Testis (tissue), 3 donors: ENCODE data around the gene PLXNA1. TPM values are rescaled to one million over a fixed set of nuclear protein-coding genes. Genes with fewer than 3 reads are reported as not detected.

Source experiments
- DNase-seq: peaks from one replicate; pipeline ENCODE4 v3.0.0-alpha.2; 2019
- H3K27ac ChIP-seq, 2 donors: fragments of 200-600 bp; sonication (generic); one replicate each; pipeline ENCODE4 v1.5.1; 2019
- H3K27me3 ChIP-seq: fragments of 200-600 bp; sonication (generic); one replicate; pipeline ENCODE4 v1.5.1; 2019
- H3K36me3 ChIP-seq: fragments of 200-600 bp; sonication (generic); one replicate; pipeline ENCODE4 v1.5.1; 2017; ENCODE audit warnings: low read depth; ENCODE audit errors: missing control alignments
- H3K4me1 ChIP-seq: fragments of 200-600 bp; sonication (generic); one replicate; pipeline ENCODE4 v1.5.1; 2019
- H3K4me3 ChIP-seq, 2 donors: fragments of 200-600 bp; sonication (generic); one replicate each; pipeline ENCODE4 v1.5.1; 2017 to 2019
- H3K9me3 ChIP-seq: fragments of 200-600 bp; sonication (generic); one replicate; pipeline ENCODE4 v1.5.1; 2017
- CTCF ChIP-seq, 3 experiments: fragments of 450-650 bp in 2 of 3; fragments of 200-600 bp in 1 of 3; sonication (generic) in 1 of 3; IDR thresholded peaks; one replicate each; pipeline ENCODE4 v1.5.1; 2016 to 2019; ENCODE audit warnings: antibody characterized with exemption in 3 of 3, mild to moderate bottlenecking in 2 of 3, moderate library complexity in 1 of 3
- POLR2A ChIP-seq: fragments of 450-650 bp; IDR thresholded peaks from one replicate; pipeline ENCODE4 v1.6.1; 2017; ENCODE audit warnings: antibody characterized with exemption, mild to moderate bottlenecking, moderate library complexity
- WGBS, 2 donors: methylation state at CpG; one replicate each; pipeline ENCODE4 v1.1.5; 2018; 5-methylcytosine and 5-hydroxymethylcytosine counted together
- intact Hi-C: fragments of 100-400 bp; cut with DNase I; formaldehyde crosslinking; loops from one replicate; pipeline ENCODE4 v1.15.1; 2023; ENCODE audit warnings: low total_unique reads
- polyA plus RNA-seq: library from polyadenylated mRNA; stranded (reverse); fragments of 350-450 nt; fragmentation: Illumina TruSeq; extraction: RNeasy Lipid Tissue Mini Kit (QIAGEN cat#74804); gene quantifications from one replicate; pipeline ENCODE4 v1.2.3, GENCODE V29; 2014; ENCODE audit warnings: low read depth, low replicate concordance; ENCODE audit not compliant: insufficient read depth
- total RNA-seq, 2 donors: library from RNA; depleted of rRNA; stranded (reverse); fragments of >200 nt; gene quantifications; one replicate each; pipeline ENCODE4 v1.2.3, GENCODE V29; 2016

The PLXNA1 gene
- total and polyA plus RNA-seq, 3 donors from 2014 or later = 29.3 to 79.7 (median 65.8) TPM

- WGBS, 2 donors = 71 to 98% methylated on average over 5 of the region's 5 CpGs
- no peak for DNase-seq
- no peaks in the 10 kb centered on the region for H3K27me3 ChIP-seq
- H3K27ac ChIP-seq = no peak overlapping the region
- H3K4me3 ChIP-seq = no peak overlapping the region
- TF ChIP-seq CTCF (IDR thresholded peaks at IDR 0.05) (no peak), POLR2A (no peak)
- intact Hi-C loops = loop anchor here (10.0 kb wide), 1 partner anchor 554 kb away; no protein-coding TSS in a partner anchor
- peaks cover 22% of the 10 kb centered on the region for H3K4me1 ChIP-seq
- no peaks in the 10 kb centered on the region for H3K36me3 ChIP-seq
- no peaks in the 10 kb centered on the region for H3K9me3 ChIP-seq
Observed at GRCh38 chr3:126990890-126991289, 8.0 kb downstream of the PLXNA1 start.

DNA sequence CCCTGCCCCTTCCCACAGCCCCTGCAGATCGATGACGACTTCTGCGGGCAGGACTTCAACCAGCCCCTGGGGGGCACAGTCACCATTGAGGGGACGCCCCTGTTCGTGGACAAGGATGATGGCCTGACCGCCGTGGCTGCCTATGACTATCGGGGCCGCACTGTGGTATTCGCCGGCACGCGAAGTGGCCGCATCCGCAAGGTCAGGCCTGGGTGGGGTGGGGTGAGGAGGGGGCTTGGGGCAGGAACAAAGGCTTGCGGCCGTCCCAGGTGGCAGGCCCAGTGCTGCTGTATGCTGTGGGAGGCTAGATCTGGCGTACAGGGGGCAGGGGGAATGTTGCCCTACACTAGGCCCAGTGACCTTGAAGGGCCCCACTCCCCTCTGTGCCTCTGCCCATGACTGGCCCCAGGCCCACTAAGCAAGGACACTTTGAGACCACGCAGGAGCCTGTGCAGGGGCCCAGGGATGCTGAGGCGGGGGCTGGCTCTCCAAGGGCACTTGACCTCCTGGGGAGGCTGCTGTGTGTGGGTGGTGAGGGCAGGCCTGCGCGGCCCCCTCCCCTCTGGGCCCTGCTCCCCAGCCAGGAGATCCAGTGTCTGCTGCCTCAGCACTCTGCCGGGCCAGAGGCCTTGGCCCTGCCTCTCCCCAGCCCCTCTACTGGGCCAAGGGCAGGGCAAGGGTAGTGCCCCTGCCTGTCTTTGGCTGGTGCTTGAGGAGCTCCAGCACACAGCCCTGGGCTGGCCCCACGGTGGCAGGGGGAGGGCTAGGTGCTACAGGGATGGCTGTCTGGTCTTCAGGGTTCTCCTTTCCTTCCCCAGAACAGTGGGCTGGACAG, 8.7 kb downstream of the PLXNA1 start:
- Histone ChIP-seq H3K27ac (no peak overlapping the region), H3K4me1 (peaks cover 22% of the 10 kb centered on the region), H3K4me3 (no peak overlapping the region), H3K27me3 (no peaks in the 10 kb centered on the region), H3K36me3 (no peaks in the 10 kb centered on the region), H3K9me3 (no peaks in the 10 kb centered on the region)
- TF ChIP-seq POLR2A (no peak), CTCF (IDR thresholded peaks at IDR 0.05) (no peak)
- WGBS, 2 donors = 56% methylated on average over 22 of the region's 24 CpGs; no CpG with 5 or more reads in 1 of the 2 donors
- intact Hi-C loops = loop anchor here (10.0 kb wide), 1 partner anchor 553 kb away; no protein-coding TSS in a partner anchor
- DNase-seq = no peak

GRCh38 chr3:126992216-126992615, 9.3 kb downstream of the PLXNA1 start:
- no peak for DNase-seq
- intact Hi-C loops = loop anchor here (10.0 kb wide), 1 partner anchor 553 kb away; no protein-coding TSS in a partner anchor
- 80 to 94% methylated on average over 2 to 7 of the region's 7 CpGs for WGBS, 2 donors

DNA sequence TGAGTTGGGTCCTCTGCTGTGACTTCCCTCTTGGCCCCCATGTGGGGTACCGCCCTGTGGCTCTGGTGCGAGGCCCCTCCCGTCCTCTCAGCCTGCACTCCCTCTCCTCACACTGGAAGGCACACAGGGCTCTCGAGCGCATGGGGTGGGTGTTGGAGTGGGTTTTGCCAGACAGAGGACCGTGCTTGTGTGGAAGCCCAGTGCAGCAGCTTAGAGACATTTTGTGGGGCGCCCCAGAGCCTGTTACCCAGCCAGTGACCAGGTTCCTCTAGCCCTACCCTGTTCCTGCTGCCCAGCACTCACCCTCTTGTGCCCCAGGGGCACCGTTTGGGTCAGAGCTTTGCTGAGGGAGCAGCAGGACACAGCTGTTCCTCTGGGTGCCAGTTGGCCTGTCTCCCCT, 9.9 kb downstream of the PLXNA1 start:
- no peak for DNase-seq
- 89 to 100% methylated on average over 3 to 8 of the region's 8 CpGs for WGBS, 2 donors
- H3K27ac ChIP-seq = no peak overlapping the region
- H3K4me1 ChIP-seq = peaks cover 22% of the 10 kb centered on the region
- no peaks in the 10 kb centered on the region for H3K36me3 ChIP-seq
- no peaks in the 10 kb centered on the region for H3K9me3 ChIP-seq
- no peaks in the 10 kb centered on the region for H3K27me3 ChIP-seq
- TF ChIP-seq CTCF (IDR thresholded peaks at IDR 0.05) (no peak), POLR2A (no peak)
- intact Hi-C loops = loop anchor here (10.0 kb wide), 1 partner anchor 552 kb away; no protein-coding TSS in a partner anchor
- H3K4me3 ChIP-seq = no peak overlapping the region

More at GRCh38 chr3:126992216-126992615, 9.3 kb downstream of the PLXNA1 start:
- no peaks in the 10 kb centered on the region for H3K9me3 ChIP-seq
- no peak overlapping the region for H3K4me3 ChIP-seq
- H3K27me3 ChIP-seq = no peaks in the 10 kb centered on the region
- H3K27ac ChIP-seq = no peak overlapping the region
- peaks cover 22% of the 10 kb centered on the region for H3K4me1 ChIP-seq
- H3K36me3 ChIP-seq = no peaks in the 10 kb centered on the region
- TF ChIP-seq POLR2A (no peak), CTCF (IDR thresholded peaks at IDR 0.05) (no peak)
